ENCODE results near the gene FLNA.
"Not testable (repeated sequence)": the region's sequence is repeated elsewhere in the genome, so short reads cannot be mapped to it uniquely, and the experiment has no call there.

FLNA gene

GRCh38 chrX:154357205-154357604 lies 17.2 kb downstream of the FLNA start:
- DNase-seq = peak; percentile 0

- DNase-seq = peak; percentile 0
Observed at GRCh38 chrX:154356596-154356995, 17.8 kb downstream of the FLNA start.

GRCh38 chrX:154355776-154356140 lies 18.7 kb downstream of the FLNA start:
- peak; percentile 3 for DNase-seq

GRCh38 chrX:154355094-154355775 lies 19.2 kb downstream of the FLNA start:
- DNase-seq = peak; percentile 0

GRCh38 chrX:154354516-154354915 lies 19.9 kb downstream of the FLNA start:
- DNase-seq = peak; percentile 1

- DNase-seq = peak; percentile 1
Observed at GRCh38 chrX:154354013-154354412, 20.4 kb downstream of the FLNA start.

- DNase-seq = peak; percentile 1
Observed at GRCh38 chrX:154353172-154353843, 21.1 kb downstream of the FLNA start.

GRCh38 chrX:154352466-154352865 lies 22.0 kb downstream of the FLNA start:
- DNase-seq = peak; percentile 0

GRCh38 chrX:154352012-154352401 lies 22.4 kb downstream of the FLNA start:
- DNase-seq = peak; percentile 0

GRCh38 chrX:154351183-154352011 lies 23.0 kb downstream of the FLNA start:
- peak; percentile 2 for DNase-seq

- peak; percentile 4 for DNase-seq
Observed at GRCh38 chrX:154350429-154351182, 23.8 kb downstream of the FLNA start.

- DNase-seq = peak; percentile 0
Observed at GRCh38 chrX:154349979-154350378, 24.5 kb downstream of the FLNA start.

GRCh38 chrX:154349359-154349935 lies 25.0 kb downstream of the FLNA start:
- peak; percentile 3 for DNase-seq

GRCh38 chrX:154348646-154349358 lies 25.6 kb downstream of the FLNA start:
- peak; percentile 0 for DNase-seq

GRCh38 chrX:154348114-154348531 lies 26.3 kb downstream of the FLNA start:
- peak; percentile 28 for DNase-seq

GRCh38 chrX:154343620-154344019 lies 30.8 kb downstream of the FLNA start:
- not testable (repeated sequence) for DNase-seq

- DNase-seq = not testable (repeated sequence)
Observed at GRCh38 chrX:154343063-154343462, 31.4 kb downstream of the FLNA start.

GRCh38 chrX:154341399-154342298 lies 32.8 kb downstream of the FLNA start:
- DNase-seq = not testable (repeated sequence)

GRCh38 chrX:154334496-154334895 lies 39.9 kb downstream of the FLNA start:
- DNase-seq = no peak

- DNase-seq = no peak
Observed at GRCh38 chrX:154333837-154334271, 40.6 kb downstream of the FLNA start.

GRCh38 chrX:154333116-154333515 lies 41.3 kb downstream of the FLNA start:
- DNase-seq = no peak
